HepG2 (cell line): ENCODE results near the gene MGLL. TPM values are rescaled to one million over a fixed set of nuclear protein-coding genes. Genes with fewer than 3 reads are reported as not detected.

Source experiments
- ATAC-seq: fragments of 200-7000 bp; cut with Tn5 transposase; 3 replicates; pipeline ENCODE4 v1.9.1; 2020; ENCODE audit warnings: mild to moderate bottlenecking, moderate library complexity
- BruUV-seq: library from RNA; stranded (reverse); fragments of 400-500 nt; replicated peaks from 2 replicates; lab custom pipeline; 2021; lab: Mats Ljungman, UMichigan
- CTCF ChIA-PET: fragments of 300-600 bp; formaldehyde crosslinking; extraction: SDS; loops from one replicate; lab custom pipeline; 2021; ENCODE audit warnings: low total read pairs, inconsistent platforms, low intra/inter-chr PET ratio; lab: Yijun Ruan, JAX
- POLR2A ChIA-PET: fragments of 350-600 bp; sonication (Branson Sonifier 250); formaldehyde crosslinking; loops from one replicate; lab custom pipeline; 2020; ENCODE audit warnings: antibody characterized with exemption, inconsistent platforms; lab: Yijun Ruan, JAX
- DNase-seq: peaks from one replicate; pipeline ENCODE4 v3.0.0-alpha.2; 2015; ENCODE audit warnings: low spot score
- FAIRE-seq: peaks from 3 replicates; lab custom pipeline; 2011; peaks lifted over from hg19 to GRCh38; lab: Jason Lieb, UNC
- H2AFZ ChIP-seq: one replicate; pipeline ENCODE4 v1.6.1; 2011; ENCODE audit warnings: low read length, inconsistent platforms
- H3K27ac ChIP-seq: fragments of 300-600 bp; 3 replicates; pipeline ENCODE4 v1.8.0; 2011; ENCODE audit warnings: mixed run types, mild to moderate bottlenecking, mixed read lengths, low read length, inconsistent platforms; ENCODE audit not compliant: insufficient read depth; ENCODE audit errors: extremely low read length
- H3K27me3 ChIP-seq, 2 experiments: fragments of 200-600 bp in 1 of 2; 2 replicates in 1 of 2; 3 replicates in 1 of 2; pipeline versions ENCODE4 v1.6.0 to v1.8.0; 2011; ENCODE audit warnings: low read length in 2 of 2, mild to moderate bottlenecking in 2 of 2, moderate library complexity in 2 of 2, inconsistent platforms in 1 of 2; ENCODE audit not compliant: insufficient read depth in 2 of 2, control insufficient read depth in 1 of 2
- H3K36me3 ChIP-seq, 2 experiments: fragments of 200-600 bp in 1 of 2; replicated peaks in 1 of 2; 2 replicates in 1 of 2; 3 replicates in 1 of 2; pipeline versions ENCODE4 v1.5.1 to v1.8.0; 2011; ENCODE audit warnings: low read length in 2 of 2, inconsistent platforms in 1 of 2; ENCODE audit not compliant: insufficient read depth in 2 of 2, control insufficient read depth in 1 of 2
- H3K4me1 ChIP-seq: 2 replicates; pipeline ENCODE4 v1.5.1; 2012; ENCODE audit warnings: low read length, inconsistent platforms; ENCODE audit not compliant: insufficient read depth
- H3K4me2 ChIP-seq: 2 replicates; pipeline ENCODE4 v1.6.0; 2011; ENCODE audit warnings: low read depth, low read length, inconsistent platforms
- H3K4me3 ChIP-seq, 3 experiments: fragments of 200-600 bp in 1 of 3; sonication (generic), shearing (Covaris generic) in 1 of 3; replicated peaks in 1 of 3; 2 replicates each; pipeline ENCODE4 v1.5.1; 2011 to 2016; ENCODE audit warnings: low read length in 3 of 3, inconsistent platforms in 2 of 3, low read depth in 2 of 3, mild to moderate bottlenecking in 2 of 3, control low read depth in 1 of 3, mixed read lengths in 1 of 3; ENCODE audit not compliant: insufficient read depth in 1 of 3
- H3K79me2 ChIP-seq: one replicate; pipeline ENCODE4 v1.6.1; 2011; ENCODE audit warnings: low read length, inconsistent platforms; ENCODE audit not compliant: insufficient read depth
- H3K9ac ChIP-seq: 2 replicates; pipeline ENCODE4 v1.6.0; 2011; ENCODE audit warnings: mild to moderate bottlenecking, low read depth, low read length, inconsistent platforms; ENCODE audit not compliant: insufficient read depth
- H3K9me3 ChIP-seq: 2 replicates; pipeline ENCODE4 v1.5.1; 2012; ENCODE audit warnings: mild to moderate bottlenecking, low read length
- H4K20me1 ChIP-seq: 2 replicates; pipeline ENCODE4 v1.6.0; 2011; ENCODE audit warnings: inconsistent platforms, mild to moderate bottlenecking, low read length, moderate library complexity; ENCODE audit not compliant: insufficient read depth
- BATF2 ChIP-seq: sonication (generic); formaldehyde crosslinking; IDR thresholded peaks from 2 replicates; pipeline ENCODE4 v1.8.0; 2022; ENCODE audit warnings: mild to moderate bottlenecking, missing genetic modification reagents, moderate library complexity
- CREB1 ChIP-seq, 2 experiments: fragments of 450-650 bp in 1 of 2; IDR thresholded peaks; 2 replicates each; pipeline ENCODE4 v1.6.1; 2016 to 2017; ENCODE audit warnings: control low read depth in 1 of 2, mild to moderate bottlenecking in 1 of 2, missing compliant biosample characterization in 1 of 2, missing genetic modification characterization in 1 of 2
- CREBL2 ChIP-seq: sonication (generic); formaldehyde crosslinking; IDR thresholded peaks from 2 replicates; pipeline ENCODE4 v1.8.1; 2023; ENCODE audit warnings: missing genetic modification reagents, mild to moderate bottlenecking, borderline replicate concordance
- DRAP1 ChIP-seq: IDR thresholded peaks from 2 replicates; pipeline ENCODE4 v1.6.1; 2016; ENCODE audit warnings: missing genetic modification reagents, missing compliant biosample characterization
- ELF4 ChIP-seq: sonication (generic); formaldehyde crosslinking; IDR thresholded peaks from 2 replicates; pipeline ENCODE4 v1.5.0; 2020; ENCODE audit warnings: missing genetic modification reagents, mild to moderate bottlenecking, moderate library complexity, borderline replicate concordance
- HNRNPUL1 ChIP-seq: fragments of 200-400 bp; formaldehyde crosslinking; IDR thresholded peaks from 2 replicates; pipeline ENCODE4 v1.6.1; 2017; ENCODE audit warnings: low read depth, mild to moderate bottlenecking, low read length, moderate library complexity
- HOXA5 ChIP-seq: sonication (generic); formaldehyde crosslinking; IDR thresholded peaks from 2 replicates; pipeline ENCODE4 v1.4.0; 2020; ENCODE audit warnings: missing genetic modification reagents
- IKZF5 ChIP-seq: IDR thresholded peaks from 2 replicates; pipeline ENCODE4 v1.6.1; 2018; ENCODE audit warnings: missing genetic modification reagents, mild to moderate bottlenecking, missing compliant biosample characterization
- NFE2 ChIP-seq: sonication (generic); formaldehyde crosslinking; IDR thresholded peaks from 2 replicates; pipeline ENCODE4 v1.4.0; 2020; ENCODE audit warnings: missing genetic modification reagents
- RBM39 ChIP-seq: fragments of 200-400 bp; formaldehyde crosslinking; IDR thresholded peaks from one replicate; pipeline ENCODE4 v1.6.1; 2018; ENCODE audit warnings: antibody characterized with exemption, mild to moderate bottlenecking, low read depth, low read length; ENCODE audit not compliant: poor library complexity, severe bottlenecking
- RFXAP ChIP-seq: sonication (generic); formaldehyde crosslinking; IDR thresholded peaks from 2 replicates; pipeline ENCODE4 v1.4.0; 2020; ENCODE audit warnings: missing genetic modification reagents, borderline replicate concordance
- SCMH1 ChIP-seq: sonication (generic); formaldehyde crosslinking; IDR thresholded peaks from 2 replicates; pipeline ENCODE4 v1.9.0; 2021; ENCODE audit warnings: missing genetic modification reagents, mild to moderate bottlenecking, borderline replicate concordance
- SUZ12 ChIP-seq: fragments of 150-350 bp; IDR thresholded peaks from 2 replicates; pipeline ENCODE4 v1.6.1; 2014; ENCODE audit warnings: low read depth, low read length
- ZBTB7B ChIP-seq: sonication (generic); formaldehyde crosslinking; IDR thresholded peaks from 2 replicates; pipeline ENCODE4 v1.4.0; 2020; ENCODE audit warnings: missing genetic modification reagents
- ZKSCAN8 ChIP-seq: IDR thresholded peaks from 2 replicates; pipeline ENCODE4 v1.6.1; 2016; ENCODE audit warnings: borderline replicate concordance, missing genetic modification reagents, missing compliant biosample characterization
- ZMYM4 ChIP-seq: sonication (generic); formaldehyde crosslinking; IDR thresholded peaks from 2 replicates; pipeline ENCODE4 v1.8.1; 2023; ENCODE audit warnings: mild to moderate bottlenecking, missing genetic modification reagents
- WGBS: methylation state at CpG from one replicate; pipeline ENCODE4 v1.1.6; 2017; ENCODE audit warnings: low lambda C conversion rate; 5-methylcytosine and 5-hydroxymethylcytosine counted together
- in situ Hi-C: cut with HindIII; loops from 2 replicates; pipeline ENCODE4 v1.10.0; 2017; ENCODE audit warnings: low pct_unique_long_range_greater_than_20kb; ENCODE audit not compliant: extremely low pct_ligation_motif_present
- intact Hi-C: fragments of 100-400 bp; cut with micrococcal nuclease; formaldehyde crosslinking; loops from one replicate; pipeline ENCODE4 v1.10.0; 2022; ENCODE audit not compliant: unreplicated experiment
- polyA plus RNA-seq, 8 experiments: library from polyadenylated mRNA; depleted of rRNA in 3 of 8; stranded (reverse) in 7 of 8; unstranded in 1 of 8; fragments of >200 nt; fragmentation: Illumina TruSeq in 4 of 8; extraction: Trizol in 4 of 8; gene quantifications; 2 replicates each; pipeline versions ENCODE4 v1.2.1 to v1.2.3, GENCODE V29; 2011 to 2016; ENCODE audit warnings: low read depth in 4 of 8, missing spikeins in 1 of 8, mixed read lengths in 1 of 8; ENCODE audit not compliant: insufficient read depth in 1 of 8
- total RNA-seq, 5 experiments: library from RNA; depleted of rRNA; stranded (reverse); fragments of >200 nt; fragmentation: Illumina TruSeq; extraction: Trizol; gene quantifications; 2 replicates each; pipeline ENCODE4 v1.2.3, GENCODE V29; 2016; ENCODE audit warnings: low read depth in 1 of 5
- TF ChIP-seq, protein P1 (sequence below): sonication (generic); formaldehyde crosslinking; IDR thresholded peaks from 2 replicates; pipeline ENCODE4 v1.4.0; 2020; ENCODE audit warnings: missing genetic modification reagents

The MGLL gene
- total and polyA plus RNA-seq, 2 of the 13 experiments (the other 11 are each of a cell fraction or from before 2014, with no cell fraction given), result not detected

DNA sequence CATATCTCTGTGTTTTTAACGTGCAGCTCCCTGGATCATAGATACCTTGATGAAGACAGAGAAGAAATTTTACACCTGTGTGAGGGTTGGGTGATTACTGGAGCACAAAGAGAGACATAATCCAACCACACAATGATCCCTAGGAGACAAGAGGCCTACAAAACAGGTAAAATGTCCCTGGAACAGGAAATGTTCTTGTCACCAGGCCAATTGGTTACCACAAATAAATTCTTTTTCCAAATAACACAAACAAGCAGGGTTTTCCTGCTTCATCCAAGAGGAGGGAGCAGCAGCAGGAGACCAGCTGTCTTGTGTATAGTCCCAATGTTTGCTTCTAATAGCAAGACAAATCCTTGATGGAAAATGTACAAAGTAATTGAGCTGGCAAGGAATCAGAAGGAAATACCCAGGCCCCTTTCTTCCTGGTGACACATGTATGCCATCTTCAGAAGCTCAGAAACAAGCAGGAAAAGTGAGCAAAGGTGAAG lies 1.4 kb downstream of the MGLL start (continued):
- TF ChIP-seq, protein P1, sequence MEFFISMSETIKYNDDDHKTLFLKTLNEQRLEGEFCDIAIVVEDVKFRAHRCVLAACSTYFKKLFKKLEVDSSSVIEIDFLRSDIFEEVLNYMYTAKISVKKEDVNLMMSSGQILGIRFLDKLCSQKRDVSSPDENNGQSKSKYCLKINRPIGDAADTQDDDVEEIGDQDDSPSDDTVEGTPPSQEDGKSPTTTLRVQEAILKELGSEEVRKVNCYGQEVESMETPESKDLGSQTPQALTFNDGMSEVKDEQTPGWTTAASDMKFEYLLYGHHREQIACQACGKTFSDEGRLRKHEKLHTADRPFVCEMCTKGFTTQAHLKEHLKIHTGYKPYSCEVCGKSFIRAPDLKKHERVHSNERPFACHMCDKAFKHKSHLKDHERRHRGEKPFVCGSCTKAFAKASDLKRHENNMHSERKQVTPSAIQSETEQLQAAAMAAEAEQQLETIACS, result no peak
- TF ChIP-seq ZMYM4 (CRISPR knock-in tag) (no peak), SUZ12 (no peak), NFE2 (CRISPR knock-in tag) (no peak), ZBTB7B (CRISPR knock-in tag) (no peak)

DNA sequence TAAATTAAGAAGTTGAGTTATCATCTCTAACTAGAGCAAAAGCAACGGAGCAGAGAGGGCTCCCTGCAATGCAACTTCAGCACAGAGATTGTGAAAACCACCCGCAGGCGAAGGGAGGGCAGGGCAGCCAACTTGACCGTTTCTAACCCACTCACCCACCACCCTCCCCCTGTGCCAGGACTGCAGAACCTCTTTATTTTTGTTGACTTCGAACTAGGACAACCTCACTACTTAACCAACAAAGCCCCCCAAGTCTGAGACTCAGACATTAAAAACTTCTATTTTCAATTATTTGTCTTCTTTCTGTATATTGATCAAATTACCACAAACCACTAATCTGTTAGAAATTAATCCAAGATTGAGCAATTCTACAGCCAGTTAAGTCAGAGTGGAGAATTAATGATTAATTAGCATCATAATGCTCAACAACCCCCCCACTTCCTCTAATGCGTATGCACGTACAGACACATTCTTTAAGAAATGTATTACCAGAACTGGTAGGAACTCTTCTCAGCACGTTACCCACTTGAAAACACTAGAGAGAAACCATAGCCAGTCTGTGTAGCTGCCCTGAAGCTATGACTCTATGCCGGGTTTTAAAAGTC lies 2.0 kb downstream of the MGLL start:
- intact Hi-C loops (no loop called here), in situ Hi-C loops (no loop called here)
- no peak for ATAC-seq
- no peaks in the 10 kb centered on the region for H3K36me3 ChIP-seq
- H3K9me3 ChIP-seq, result no peaks in the 10 kb centered on the region
- H3K27ac ChIP-seq, result no peak overlapping the region
- H3K4me2 ChIP-seq, result no peak overlapping the region
- no peaks in the 10 kb centered on the region for H3K4me1 ChIP-seq
- no peaks in the 10 kb centered on the region for H4K20me1 ChIP-seq
- no peak for DNase-seq
- no peaks in the 10 kb centered on the region for H3K79me2 ChIP-seq
- H3K4me3 ChIP-seq, result no peak overlapping the region
- peaks cover 2 to 41% of the 10 kb centered on the region in 2 experiments; a peak in 3 of 5 replicates for H3K27me3 ChIP-seq
- WGBS, result 7% methylated on average over 9 of the region's 9 CpGs
- H2AFZ ChIP-seq, result no peak overlapping the region
- BruUV-seq, result no TSS peak
- FAIRE-seq, result no peak
- ChIA-PET CTCF (no interaction called here), POLR2A (no interaction called here)
- TF ChIP-seq RFXAP (CRISPR knock-in tag), result no peak
- TF ChIP-seq CREB1 (IDR thresholded peaks at IDR 0.05), result no peak
- TF ChIP-seq CREB1 (CRISPR knock-in tag; IDR thresholded peaks at IDR 0.05), result no peak
- no peak for TF ChIP-seq ELF4 (CRISPR knock-in tag)
- no peak for TF ChIP-seq DRAP1 (CRISPR knock-in tag)
- TF ChIP-seq BATF2 (CRISPR knock-in tag), result no peak
- TF ChIP-seq CREBL2 (CRISPR knock-in tag), result no peak
- TF ChIP-seq SCMH1 (CRISPR knock-in tag), result no peak
- TF ChIP-seq ZKSCAN8 (CRISPR knock-in tag), result no peak
- no peak for TF ChIP-seq RBM39
- no peak for TF ChIP-seq HNRNPUL1
- TF ChIP-seq HOXA5 (CRISPR knock-in tag), result no peak
- no peak for TF ChIP-seq IKZF5 (CRISPR knock-in tag)
- no peak overlapping the region for H3K9ac ChIP-seq
